HG02798 (cell line): ENCODE results near the gene RABL2B.

Source experiments
- ATAC-seq: cut with Tn5 transposase; IDR thresholded peaks from one replicate; pipeline ENCODE4 v1.9.1; 2021; ENCODE audit warnings: mild to moderate bottlenecking; ENCODE audit not compliant: unreplicated experiment, poor library complexity

The RABL2B gene

DNA sequence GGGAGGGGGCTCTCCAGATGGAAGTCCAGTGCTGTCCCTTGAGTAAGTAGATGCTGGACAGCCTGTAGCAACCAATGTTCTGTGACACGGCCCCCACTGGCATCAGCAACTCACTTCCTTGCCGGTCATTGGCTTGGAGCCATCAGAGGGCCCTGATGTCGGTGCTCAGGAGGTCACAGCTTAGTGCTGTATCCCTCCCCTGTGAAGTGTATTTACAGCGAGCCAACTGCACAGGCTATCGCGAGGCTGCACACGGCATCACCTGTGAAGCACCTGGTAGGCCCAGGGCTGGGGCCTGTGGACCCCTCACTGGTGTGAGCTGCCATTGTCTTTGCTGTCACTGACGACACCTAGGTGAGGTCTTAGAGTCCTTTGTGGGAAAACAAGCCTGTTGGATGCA, 58.8 kb downstream of the RABL2B start:
- ATAC-seq: no peak

DNA sequence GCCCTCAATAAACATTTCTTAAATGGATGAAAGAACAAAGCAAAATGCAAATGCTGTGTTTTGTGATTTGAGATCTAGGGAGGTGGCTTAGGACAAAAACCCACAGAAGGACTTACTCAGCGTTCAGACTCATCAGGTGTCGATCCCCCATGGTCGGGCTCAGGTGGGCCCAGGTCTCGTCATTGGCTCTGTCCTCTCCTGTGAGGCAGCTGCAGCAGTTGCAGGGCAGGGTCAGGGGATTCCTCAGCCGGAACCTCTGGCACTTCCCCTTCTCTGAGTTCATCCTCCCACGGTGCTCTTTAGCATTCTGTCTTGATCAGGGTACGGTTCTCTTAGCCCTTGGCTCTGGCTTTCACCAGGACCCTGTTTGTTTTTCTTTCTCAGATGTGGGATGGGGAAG, 59.4 kb downstream of the RABL2B start:
- no peak for ATAC-seq

DNA sequence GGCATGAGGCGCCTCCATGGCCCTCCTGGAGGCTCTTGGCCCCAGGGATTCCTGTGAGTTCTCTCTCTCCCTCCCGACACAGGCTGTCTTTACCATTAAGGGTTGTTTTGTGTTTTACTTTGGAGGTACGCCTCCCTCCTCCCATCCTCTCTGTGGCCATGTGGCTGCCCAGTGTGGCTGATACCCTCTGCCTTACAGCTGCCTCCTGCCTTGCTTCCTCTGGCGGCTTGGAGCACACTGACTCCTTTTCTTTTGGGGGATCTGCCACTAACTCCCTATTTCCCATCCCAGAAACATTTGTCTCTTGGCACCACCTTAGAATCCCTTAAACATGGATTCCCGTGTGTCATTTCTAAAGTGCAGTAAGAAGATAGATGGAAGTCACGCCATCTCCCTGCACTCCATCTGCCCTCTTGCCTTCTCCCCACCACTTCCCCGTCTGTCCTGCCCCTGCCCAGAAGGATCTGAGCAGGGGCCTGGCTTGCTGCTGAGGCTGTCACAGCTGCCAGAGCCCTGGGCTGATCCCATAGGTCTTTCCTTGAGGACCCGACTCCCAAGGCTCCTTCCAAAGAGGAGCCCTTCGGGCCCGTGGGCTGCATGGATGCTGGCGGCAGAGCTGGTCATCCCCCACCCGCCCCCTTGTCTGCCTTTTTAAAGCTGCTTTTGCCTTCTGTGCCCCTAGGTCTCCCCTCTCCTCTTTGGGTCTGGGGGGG, 60.6 kb downstream of the RABL2B start:
- ATAC-seq: no peak

DNA sequence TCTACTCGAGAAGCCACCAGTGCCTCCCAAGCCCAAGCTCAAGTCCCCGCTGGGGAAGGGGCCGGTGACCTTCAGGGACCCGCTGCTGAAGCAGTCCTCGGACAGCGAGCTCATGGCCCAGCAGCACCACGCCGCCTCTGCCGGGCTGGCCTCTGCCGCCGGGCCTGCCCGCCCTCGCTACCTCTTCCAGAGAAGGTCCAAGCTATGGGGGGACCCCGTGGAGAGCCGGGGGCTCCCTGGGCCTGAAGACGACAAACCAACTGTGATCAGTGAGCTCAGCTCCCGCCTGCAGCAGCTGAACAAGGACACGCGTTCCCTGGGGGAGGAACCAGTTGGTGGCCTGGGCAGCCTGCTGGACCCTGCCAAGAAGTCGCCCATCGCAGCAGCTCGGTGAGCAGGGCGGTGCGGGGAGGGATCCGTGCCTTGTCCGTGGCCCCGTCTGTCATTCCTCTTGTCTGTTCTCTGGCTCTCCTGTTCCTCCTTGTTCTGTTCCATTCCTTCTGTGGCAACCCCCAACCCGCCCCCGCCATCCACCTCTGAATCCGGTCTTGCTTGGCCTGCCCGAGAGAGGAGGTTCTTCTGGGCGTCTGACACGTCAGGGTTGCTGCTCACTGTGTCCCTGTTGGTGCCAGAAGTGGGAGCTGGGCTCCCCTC, 61.3 kb downstream of the RABL2B start:
- no peak for ATAC-seq

DNA sequence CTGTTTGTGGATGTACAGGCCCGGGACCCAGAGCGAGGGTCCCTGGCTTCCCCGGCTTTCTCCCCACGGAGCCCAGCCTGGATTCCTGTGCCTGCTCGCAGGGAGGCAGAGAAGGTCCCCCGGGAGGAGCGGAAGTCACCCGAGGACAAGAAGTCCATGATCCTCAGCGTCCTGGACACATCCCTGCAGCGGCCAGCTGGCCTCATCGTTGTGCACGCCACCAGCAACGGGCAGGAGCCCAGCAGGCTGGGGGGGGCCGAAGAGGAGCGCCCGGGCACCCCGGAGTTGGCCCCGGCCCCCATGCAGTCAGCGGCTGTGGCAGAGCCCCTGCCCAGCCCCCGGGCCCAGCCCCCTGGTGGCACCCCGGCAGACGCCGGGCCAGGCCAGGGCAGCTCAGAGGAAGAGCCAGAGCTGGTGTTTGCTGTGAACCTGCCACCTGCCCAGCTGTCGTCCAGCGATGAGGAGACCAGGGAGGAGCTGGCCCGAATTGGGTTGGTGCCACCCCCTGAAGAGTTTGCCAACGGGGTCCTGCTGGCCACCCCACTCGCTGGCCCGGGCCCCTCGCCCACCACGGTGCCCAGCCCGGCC, 62.1 kb downstream of the RABL2B start:
- no peak for ATAC-seq

DNA sequence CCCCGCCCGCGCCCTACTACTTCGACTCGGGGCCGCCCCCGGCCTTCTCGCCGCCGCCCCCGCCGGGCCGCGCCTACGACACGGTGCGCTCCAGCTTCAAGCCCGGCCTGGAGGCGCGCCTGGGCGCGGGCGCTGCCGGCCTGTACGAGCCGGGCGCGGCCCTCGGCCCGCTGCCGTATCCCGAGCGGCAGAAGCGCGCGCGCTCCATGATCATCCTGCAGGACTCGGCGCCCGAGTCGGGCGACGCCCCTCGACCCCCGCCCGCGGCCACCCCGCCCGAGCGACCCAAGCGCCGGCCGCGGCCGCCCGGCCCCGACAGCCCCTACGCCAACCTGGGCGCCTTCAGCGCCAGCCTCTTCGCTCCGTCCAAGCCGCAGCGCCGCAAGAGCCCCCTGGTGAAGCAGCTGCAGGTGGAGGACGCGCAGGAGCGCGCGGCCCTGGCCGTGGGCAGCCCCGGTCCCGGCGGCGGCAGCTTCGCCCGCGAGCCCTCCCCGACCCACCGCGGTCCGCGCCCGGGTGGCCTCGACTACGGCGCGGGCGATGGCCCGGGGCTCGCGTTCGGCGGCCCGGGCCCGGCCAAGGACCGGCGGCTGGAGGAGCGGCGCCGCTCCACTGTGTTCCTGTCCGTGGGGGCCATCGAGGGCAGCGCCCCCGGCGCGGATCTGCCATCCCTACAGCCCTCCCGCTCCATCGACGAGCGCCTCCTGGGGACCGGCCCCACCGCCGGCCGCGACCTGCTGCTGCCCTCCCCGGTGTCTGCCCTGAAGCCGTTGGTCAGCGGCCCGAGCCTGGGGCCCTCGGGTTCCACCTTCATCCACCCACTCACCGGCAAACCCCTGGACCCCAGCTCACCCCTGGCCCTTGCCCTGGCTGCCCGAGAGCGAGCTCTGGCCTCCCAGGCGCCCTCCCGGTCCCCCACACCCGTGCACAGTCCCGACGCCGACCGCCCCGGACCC, 62.9 kb downstream of the RABL2B start:
- ATAC-seq: no peak

DNA sequence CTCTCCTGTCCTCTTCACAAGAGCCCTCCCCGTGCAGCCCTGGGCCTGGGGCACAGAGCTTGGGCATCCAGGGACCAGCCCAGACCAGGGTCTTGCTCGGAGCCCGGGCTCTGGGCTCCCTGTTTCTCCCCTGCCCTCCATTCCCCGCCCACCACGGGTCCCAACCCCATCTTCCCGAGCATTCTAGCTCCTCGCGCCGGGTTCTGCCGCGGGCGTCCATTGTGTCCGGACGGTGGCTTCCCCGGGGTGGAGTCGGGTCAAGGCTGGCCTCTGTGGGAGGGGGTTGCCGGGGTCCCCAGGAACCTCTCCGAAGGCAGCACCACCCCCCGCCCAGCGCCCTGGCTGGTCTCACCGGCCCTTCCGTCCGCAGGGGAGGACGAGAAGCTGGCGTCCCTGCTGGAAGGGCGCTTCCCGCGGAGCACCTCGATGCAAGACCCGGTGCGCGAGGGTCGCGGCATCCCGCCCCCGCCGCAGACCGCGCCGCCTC, 63.6 kb downstream of the RABL2B start:
- no peak for ATAC-seq

DNA sequence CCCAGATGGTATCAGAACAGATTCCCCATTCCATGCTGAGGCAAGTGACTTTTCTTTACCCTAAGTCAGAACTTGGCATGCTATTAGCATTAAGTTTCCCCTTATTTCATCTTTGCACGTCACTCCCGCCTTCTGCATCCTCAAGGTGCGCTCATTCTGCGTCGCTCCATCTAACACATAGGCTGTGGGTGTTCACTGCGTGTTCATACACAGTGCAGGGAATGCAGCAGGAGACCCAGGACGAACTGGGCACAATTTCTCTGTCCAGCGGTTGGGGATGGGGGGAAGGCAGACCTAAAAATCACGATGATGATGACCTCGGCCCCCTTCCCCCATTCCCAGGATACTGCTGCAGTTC, 65.1 kb downstream of the RABL2B start:
- ATAC-seq: no peak

DNA sequence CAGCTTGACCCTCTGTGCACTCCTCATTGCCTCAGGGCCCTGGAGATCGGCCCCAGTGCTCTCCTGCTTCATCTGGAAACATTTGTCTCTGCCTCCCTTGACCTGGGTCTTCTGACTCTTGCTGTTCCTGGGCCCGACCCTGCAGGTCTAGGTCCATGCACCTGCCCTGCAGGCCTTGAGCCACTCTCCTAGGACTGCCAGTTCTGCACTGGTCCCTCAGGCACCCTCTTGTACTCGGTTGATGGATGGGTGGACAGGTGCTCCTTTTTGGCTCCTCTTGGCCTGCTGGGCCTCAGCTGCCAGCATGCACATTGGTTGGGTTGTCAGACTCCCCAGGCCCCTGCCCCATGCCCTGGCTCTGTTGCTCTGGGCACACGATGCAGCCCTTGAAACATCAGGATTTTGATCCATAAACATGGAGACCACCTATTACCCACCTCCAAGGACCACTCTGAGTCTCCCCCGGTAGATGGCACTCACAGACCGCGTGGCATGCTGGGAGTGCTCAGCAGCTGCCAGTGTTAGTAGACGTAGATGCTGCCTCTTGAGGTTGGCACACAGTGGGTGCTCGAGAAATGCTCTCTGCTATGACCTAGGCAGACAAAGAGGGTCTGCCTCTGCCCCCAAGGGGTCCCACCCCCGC, 65.6 kb downstream of the RABL2B start:
- ATAC-seq: no peak
